H1 (cell line): ENCODE data around the gene ZNF81. TPM values are rescaled to one million over a fixed set of nuclear protein-coding genes. Genes with fewer than 3 reads are reported as not detected.
A peak's percentile ranks its signal among the peaks of the same experiment; 100 is the strongest.

Source experiments
- CTCF ChIA-PET: fragments of 300-600 bp; sonication (Branson Sonifier 250); formaldehyde crosslinking; loops from one replicate; lab custom pipeline; 2021; ENCODE audit not compliant: partially characterized antibody; lab: Charles Lee
- POLR2A ChIA-PET: fragments of 300-600 bp; sonication (Branson Sonifier 250); formaldehyde crosslinking; loops from one replicate; lab custom pipeline; 2021; ENCODE audit warnings: inconsistent platforms; ENCODE audit not compliant: partially characterized antibody; lab: Charles Lee
- DNase-seq, 2 experiments: peaks; one replicate each; pipeline versions ENCODE4 v3.0.0 to v3.0.0-alpha.2; 2010 to 2022; ENCODE audit warnings: low spot score in 2 of 2, low read depth in 1 of 2, mixed read lengths in 1 of 2
- FAIRE-seq: peaks from 2 replicates; lab custom pipeline; 2011; peaks lifted over from hg19 to GRCh38; lab: Jason Lieb, UNC
- H2AFZ ChIP-seq: 2 replicates; pipeline ENCODE4 v1.8.1; 2012; ENCODE audit warnings: low read length, inconsistent platforms
- H2AK5ac ChIP-seq: 2 replicates; pipeline ENCODE4 v1.6.1; 2013; ENCODE audit warnings: low read depth, low read length
- H2BK120ac ChIP-seq: replicated peaks from 2 replicates; pipeline ENCODE3; 2013; ENCODE audit warnings: low read depth, low read length, inconsistent platforms
- H2BK12ac ChIP-seq: 2 replicates; pipeline ENCODE4 v1.6.1; 2013; ENCODE audit warnings: low read depth, low read length
- H2BK15ac ChIP-seq: 2 replicates; pipeline ENCODE4 v1.6.1; 2013; ENCODE audit warnings: low read length
- H2BK20ac ChIP-seq: 2 replicates; pipeline ENCODE4 v1.6.1; 2013; ENCODE audit warnings: low read length
- H2BK5ac ChIP-seq: 2 replicates; pipeline ENCODE4 v1.6.1; 2013; ENCODE audit warnings: low read depth, low read length
- H3K14ac ChIP-seq: 2 replicates; pipeline ENCODE4 v1.6.1; 2013; ENCODE audit warnings: inconsistent platforms; ENCODE audit not compliant: insufficient read length
- H3K18ac ChIP-seq: 2 replicates; pipeline ENCODE4 v1.6.1; 2013; ENCODE audit warnings: low read length; ENCODE audit errors: extremely low read depth
- H3K23ac ChIP-seq: 2 replicates; pipeline ENCODE4 v1.6.1; 2013; ENCODE audit warnings: inconsistent platforms; ENCODE audit not compliant: insufficient read length
- H3K23me2 ChIP-seq: 2 replicates; pipeline ENCODE4 v1.6.1; 2013; ENCODE audit warnings: low read depth, low read length
- H3K27ac ChIP-seq: 2 replicates; pipeline ENCODE4 v1.6.1; 2011; ENCODE audit warnings: low read depth, low read length, inconsistent platforms
- H3K27me3 ChIP-seq, 4 experiments: replicated peaks in 1 of 4; 1 replicate in 1 of 4; 2 replicates in 3 of 4; pipeline versions ENCODE4 v1.6.1 to v1.8.1; 2011 to 2013; ENCODE audit warnings: low read length in 3 of 4, mild to moderate bottlenecking in 3 of 4, inconsistent platforms in 2 of 4, mixed read lengths in 2 of 4, moderate library complexity in 1 of 4; ENCODE audit not compliant: control insufficient read depth in 3 of 4, insufficient read depth in 3 of 4; ENCODE audit errors: extremely low read depth in 1 of 4
- H3K36me3 ChIP-seq, 4 experiments: 2 replicates each; pipeline versions ENCODE4 v1.6.1 to v1.8.1; 2011 to 2013; ENCODE audit warnings: mild to moderate bottlenecking in 4 of 4, low read length in 3 of 4, moderate library complexity in 2 of 4, control low read depth in 1 of 4, inconsistent platforms in 1 of 4; ENCODE audit not compliant: insufficient read depth in 4 of 4, control insufficient read depth in 2 of 4
- H3K4ac ChIP-seq: replicated peaks from 2 replicates; pipeline ENCODE3; 2013; ENCODE audit warnings: low read length, low read depth, mixed read lengths, inconsistent platforms; ENCODE audit not compliant: insufficient read length
- H3K4me1 ChIP-seq, 4 experiments: replicated peaks in 1 of 4; 1 replicate in 1 of 4; 2 replicates in 3 of 4; pipeline versions ENCODE4 v1.6.1 to v1.8.1; 2011 to 2013; ENCODE audit warnings: low read length in 3 of 4, inconsistent platforms in 2 of 4, mixed read lengths in 1 of 4; ENCODE audit not compliant: insufficient read depth in 4 of 4, control insufficient read depth in 3 of 4
- H3K4me2 ChIP-seq, 2 experiments: 2 replicates each; pipeline versions ENCODE4 v1.6.1 to v1.8.1; 2011 to 2013; ENCODE audit warnings: low read depth in 2 of 2, low read length in 2 of 2, control low read depth in 1 of 2, inconsistent platforms in 1 of 2, mild to moderate bottlenecking in 1 of 2; ENCODE audit not compliant: insufficient read depth in 1 of 2
- H3K4me3 ChIP-seq, 4 experiments: fragments of 200-600, 300-600 bp in 1 of 4; sonication (generic), shearing (Covaris generic), sonication (Bioruptor Twin) in 1 of 4; 2 replicates each; pipeline versions ENCODE4 v1.5.1 to v1.8.1; 2011 to 2016; ENCODE audit warnings: low read length in 4 of 4, low read depth in 3 of 4, control low read depth in 2 of 4, inconsistent platforms in 2 of 4, mild to moderate bottlenecking in 2 of 4, mixed read lengths in 1 of 4, moderate library complexity in 1 of 4; ENCODE audit not compliant: insufficient read depth in 2 of 4; ENCODE audit errors: extremely low read depth in 1 of 4
- H3K56ac ChIP-seq: replicated peaks from 2 replicates; pipeline ENCODE3; 2013; ENCODE audit warnings: low read depth, mild to moderate bottlenecking, mixed read lengths, low read length, inconsistent platforms; ENCODE audit not compliant: insufficient read length
- H3K79me1 ChIP-seq: 2 replicates; pipeline ENCODE4 v1.6.1; 2013; ENCODE audit warnings: low read depth, low read length, control low read depth
- H3K79me2 ChIP-seq, 2 experiments: 2 replicates each; pipeline versions ENCODE4 v1.6.1 to v1.8.1; 2012 to 2013; ENCODE audit warnings: low read length in 2 of 2, mild to moderate bottlenecking in 2 of 2, inconsistent platforms in 1 of 2; ENCODE audit not compliant: insufficient read depth in 2 of 2, control insufficient read depth in 1 of 2
- H3K9ac ChIP-seq, 4 experiments: replicated peaks in 1 of 4; 1 replicate in 1 of 4; 2 replicates in 3 of 4; pipeline versions ENCODE4 v1.6.1 to v1.8.1; 2011 to 2013; ENCODE audit warnings: low read depth in 3 of 4, low read length in 3 of 4, control low read depth in 2 of 4, mild to moderate bottlenecking in 2 of 4, moderate library complexity in 2 of 4, inconsistent platforms in 1 of 4; ENCODE audit errors: extremely low read depth in 1 of 4
- H3K9me3 ChIP-seq, 2 experiments: 2 replicates each; pipeline versions ENCODE4 v1.6.1 to v1.8.1; 2012 to 2013; ENCODE audit warnings: mild to moderate bottlenecking in 2 of 2, moderate library complexity in 2 of 2, control low read depth in 1 of 2, inconsistent platforms in 1 of 2, low read depth in 1 of 2, low read length in 1 of 2, mixed read lengths in 1 of 2; ENCODE audit not compliant: insufficient read depth in 2 of 2
- H4K20me1 ChIP-seq, 2 experiments: replicated peaks in 1 of 2; 2 replicates each; pipeline versions ENCODE3 to v1.8.1; 2011 to 2013; ENCODE audit warnings: inconsistent platforms in 2 of 2, low read length in 2 of 2, mild to moderate bottlenecking in 1 of 2; ENCODE audit not compliant: insufficient read depth in 2 of 2, control insufficient read depth in 1 of 2
- H4K5ac ChIP-seq: 2 replicates; pipeline ENCODE4 v1.6.1; 2013; ENCODE audit warnings: low read length, low read depth, mixed read lengths, inconsistent platforms; ENCODE audit not compliant: insufficient read length
- H4K8ac ChIP-seq: 2 replicates; pipeline ENCODE4 v1.8.0; 2013; ENCODE audit warnings: mild to moderate bottlenecking, moderate library complexity, low read length, inconsistent platforms; ENCODE audit not compliant: insufficient read depth; ENCODE audit errors: extremely low read depth
- H4K91ac ChIP-seq: replicated peaks from 2 replicates; pipeline ENCODE3; 2013; ENCODE audit warnings: low read length, mixed read lengths, inconsistent platforms; ENCODE audit not compliant: insufficient read length
- CBX5 ChIP-seq: fragments of 300-800, 300-1000 bp; sonication (generic); IDR thresholded peaks from 2 replicates; pipeline ENCODE4 v1.7.1; 2016; ENCODE audit warnings: antibody characterized with exemption, low read length, low read depth
- CHD2 ChIP-seq: IDR thresholded peaks from 2 replicates; pipeline ENCODE4 v1.6.1; 2012; ENCODE audit warnings: low read length, improper control_type of control experiment
- CTCF ChIP-seq, 3 experiments: IDR thresholded peaks; 1 replicate in 2 of 3; 2 replicates in 1 of 3; pipeline versions ENCODE4 v1.5.1 to v1.6.1; 2011; ENCODE audit warnings: low read length in 3 of 3, mild to moderate bottlenecking in 3 of 3, inconsistent platforms in 2 of 3, low read depth in 1 of 3, moderate library complexity in 1 of 3; ENCODE audit not compliant: insufficient read depth in 1 of 3; ENCODE audit errors: control extremely low read depth in 1 of 3
- EZH2 ChIP-seq: fragments of 200-600 bp; sonication (generic); IDR thresholded peaks from 2 replicates; pipeline ENCODE4 v1.7.1; 2012; ENCODE audit warnings: low read depth, mild to moderate bottlenecking, moderate library complexity, low read length, inconsistent platforms; ENCODE audit not compliant: severe bottlenecking
- KDM1A ChIP-seq: fragments of 200-600, 300-600 bp; sonication (generic); IDR thresholded peaks from 2 replicates; pipeline ENCODE4 v1.7.1; 2016; ENCODE audit warnings: mild to moderate bottlenecking, low read length, borderline replicate concordance
- MAFK ChIP-seq: IDR thresholded peaks from 2 replicates; pipeline ENCODE4 v1.6.1; 2012; ENCODE audit warnings: low read depth, mild to moderate bottlenecking, improper control_type of control experiment, low read length
- MAX ChIP-seq: IDR thresholded peaks from 2 replicates; pipeline ENCODE4 v1.6.1; 2012; ENCODE audit warnings: inconsistent platforms
- RAD21 ChIP-seq, 2 experiments: IDR thresholded peaks in 1 of 2; conservative IDR thresholded peaks in 1 of 2; 2 replicates each; pipeline ENCODE4 v1.6.1; 2011; ENCODE audit warnings: low read depth in 2 of 2, low read length in 2 of 2, improper control_type of control experiment in 1 of 2, inconsistent platforms in 1 of 2, mild to moderate bottlenecking in 1 of 2, moderate library complexity in 1 of 2
- SIRT6 ChIP-seq: IDR thresholded peaks from one replicate; pipeline ENCODE4 v1.7.1; 2012; ENCODE audit warnings: low read length, inconsistent platforms
- SP2 ChIP-seq: IDR thresholded peaks from 2 replicates; pipeline ENCODE4 v1.6.1; 2012; ENCODE audit warnings: mild to moderate bottlenecking, low read length, inconsistent platforms
- ZNF274 ChIP-seq: IDR thresholded peaks from 2 replicates; pipeline ENCODE4 v1.7.0; 2012; ENCODE audit warnings: low read length, borderline replicate concordance; ENCODE audit errors: extremely low read depth
- WGBS, 2 experiments: shearing (Covaris generic) in 1 of 2; methylation state at CpG; one replicate each; pipeline versions ENCODE4 v1.1.6 to v1.1.7; 2013 to 2015; ENCODE audit warnings: low lambda C conversion rate in 2 of 2, mixed read lengths in 2 of 2, inconsistent platforms in 1 of 2, low coverage in 1 of 2, missing lambda C conversion rate in 1 of 2; ENCODE audit not compliant: insufficient replicate concordance in 2 of 2, insufficient coverage in 1 of 2, insufficient read length in 1 of 2; ENCODE audit errors: extremely low coverage in 1 of 2, missing lambda C conversion rate in 1 of 2; 5-methylcytosine and 5-hydroxymethylcytosine counted together
- polyA plus RNA-seq, 7 experiments: library from polyadenylated mRNA; depleted of rRNA in 3 of 7; stranded (reverse) in 5 of 7; unstranded in 2 of 7; fragments of >200 nt in 5 of 7; fragments of 200-250 nt in 2 of 7; gene quantifications; 1 replicate in 5 of 7; 2 replicates in 1 of 7; 4 replicates in 1 of 7; pipeline versions ENCODE4 v1.2.1 to v1.2.3, GENCODE V29; 2011 to 2013; ENCODE audit warnings: missing spikeins in 2 of 7, mixed read lengths in 2 of 7
- total RNA-seq: library from RNA; stranded (reverse); fragmentation: NEBNext Ultra II Directional; extraction: Animal tissue kit (Norgen Biotek cat#: 25700); gene quantifications from 2 replicates; pipeline ENCODE4 v1.2.1, GENCODE V29; 2021

Gene ZNF81
- total and polyA plus RNA-seq, 2 of the 8 experiments (the other 6 are each of a cell fraction or from before 2014, with no cell fraction given) = 3.4 to 10.0 TPM

- Histone ChIP-seq H4K5ac (no peak overlapping the region), H2BK20ac (no peak overlapping the region), H3K23me2 (no peaks in the 10 kb centered on the region), H2AK5ac (no peak overlapping the region), H4K91ac (no peak overlapping the region), H2BK120ac (no peak overlapping the region), H3K9ac (no peak overlapping the region), H3K4me2 (no peak overlapping the region), H3K18ac (no peak overlapping the region), H3K36me3 (peaks cover 0 to 4% (median 0%) of the 10 kb centered on the region in 4 experiments; a peak in 2 of 8 replicates), H3K79me2 (no peaks in the 10 kb centered on the region), H3K27me3 (no peaks in the 10 kb centered on the region), H3K27ac (no peak overlapping the region), H3K4ac (no peak overlapping the region), H2BK12ac (no peak overlapping the region), H3K14ac (no peak overlapping the region), H3K56ac (no peak overlapping the region), H4K20me1 (no peaks in the 10 kb centered on the region), H3K4me3 (no peak overlapping the region), H3K9me3 (no peaks in the 10 kb centered on the region), H3K23ac (no peak overlapping the region), H2BK15ac (no peak overlapping the region), H3K4me1 (no peaks in the 10 kb centered on the region), H4K8ac (no peak overlapping the region), H2BK5ac (no peak overlapping the region), H3K79me1 (no peaks in the 10 kb centered on the region), H2AFZ (no peak overlapping the region)
- FAIRE-seq (peak; percentile 68), DNase-seq (peak in 1 of 2 experiments; percentile 43)
- ChIA-PET CTCF (interaction anchor here (0.6 to 3.5 kb wide), 8 partner anchors 9 to 172 kb away, joined by 3 to 31 read pairs (median 4); no protein-coding TSS in a partner anchor), POLR2A (no interaction called here)
- 88% methylated on average over 10 of the region's 10 CpGs; no CpG with 5 or more reads in 1 of the 2 experiments for WGBS, 2 experiments
- TF ChIP-seq RAD21 (IDR thresholded peaks at IDR 0.05 in 1 of 2, conservative IDR thresholded peaks at IDR 0.05 in 1 of 2; ENCODE audit: low read depth in 2 of 2, low read length in 2 of 2) = peak; percentile 70 to 71
- TF ChIP-seq MAFK = no peak
- TF ChIP-seq ZNF274 = no peak
- no peak for TF ChIP-seq KDM1A
- no peak for TF ChIP-seq MAX
- no peak for TF ChIP-seq CHD2
- TF ChIP-seq SIRT6 = no peak
- no peak for TF ChIP-seq CBX5
- TF ChIP-seq CTCF (IDR thresholded peaks at IDR 0.05; ENCODE audit: control extremely low read depth in 1 of 3, insufficient read depth in 1 of 3, low read depth in 1 of 3, low read length in 3 of 3) = peak; percentile 46 to 59 (median 48)
- TF ChIP-seq SP2 = no peak
- no peak for TF ChIP-seq EZH2
Observed at GRCh38 chrX:47854474-47854873, 17.8 kb downstream of the ZNF81 start.
